ENCODE results near the gene TGM2. TPM values are rescaled to one million over a fixed set of nuclear protein-coding genes. Genes with fewer than 3 reads are reported as not detected.
A peak's percentile ranks its signal among the peaks of the same experiment; 100 is the strongest.

The TGM2 gene
- total and polyA plus RNA-seq, 12 donors = 13.4 to 262 (median 98.3) TPM

GRCh38 chr20:38094373-38094891 lies 70.6 kb downstream of the TGM2 start:
- peak in 6 of 7 donors; percentile 72 to 87 (median 86) for DNase-seq
- Histone ChIP-seq H3K27ac (peak overlapping the region; percentile 40 to 89 (median 70)), H3K9me3 (replicated peaks in 1 of 3) (no peaks in the 10 kb centered on the region), H3K4me3 (no peak overlapping the region), H3K4me1 (replicated peaks in 1 of 2) (peaks cover 18 to 36% of the 10 kb centered on the region in 2 donors), H3K27me3 (no peaks in the 10 kb centered on the region), H3K36me3 (replicated peaks in 1 of 2) (peaks cover 0 to 16% of the 10 kb centered on the region in 2 donors)
- WGBS, 4 donors = 6 to 13% (median 8%) methylated on average over 1 of the region's 1 CpG
- no peak for TF ChIP-seq CTCF (IDR thresholded peaks at IDR 0.05)
- no peak for TF ChIP-seq POLR2A (IDR thresholded peaks at IDR 0.05)
- intact Hi-C loops (cut with DNase I) = no loop called here

GRCh38 chr20:38093641-38094077 lies 71.4 kb downstream of the TGM2 start:
- TF ChIP-seq CTCF (IDR thresholded peaks at IDR 0.05) (no peak), POLR2A (IDR thresholded peaks at IDR 0.05) (no peak)
- Histone ChIP-seq H3K27ac (peak overlapping the region; percentile 14 to 89 (median 70)), H3K27me3 (no peaks in the 10 kb centered on the region), H3K9me3 (replicated peaks in 1 of 3) (no peaks in the 10 kb centered on the region), H3K4me1 (replicated peaks in 1 of 2) (peaks cover 18 to 36% of the 10 kb centered on the region in 2 donors), H3K4me3 (no peak overlapping the region), H3K36me3 (replicated peaks in 1 of 2) (peaks cover 0 to 24% of the 10 kb centered on the region in 2 donors)
- 93 to 97% (median 95%) methylated on average over 8 of the region's 8 CpGs for WGBS, 4 donors
- DNase-seq = no peak
- intact Hi-C loops (cut with DNase I) = no loop called here

- peaks cover 0 to 30% of the 10 kb centered on the region in 2 donors for H3K36me3 ChIP-seq (replicated peaks in 1 of 2)
- no peak for DNase-seq
- H3K4me1 ChIP-seq (replicated peaks in 1 of 2) = peaks cover 18 to 36% of the 10 kb centered on the region in 2 donors
- H3K27me3 ChIP-seq = no peaks in the 10 kb centered on the region
- no peak overlapping the region for H3K4me3 ChIP-seq
- H3K27ac ChIP-seq = peak overlapping the region in 1 of 5 donors; percentile 40
- intact Hi-C loops (cut with DNase I) = no loop called here
- no peaks in the 10 kb centered on the region for H3K9me3 ChIP-seq (replicated peaks in 1 of 3)
- TF ChIP-seq CTCF (IDR thresholded peaks at IDR 0.05) (no peak), POLR2A (IDR thresholded peaks at IDR 0.05) (no peak)
Observed at GRCh38 chr20:38092915-38093314, 72.2 kb downstream of the TGM2 start.

- WGBS, 4 donors = 88 to 96% (median 94%) methylated on average over 12 of the region's 12 CpGs
- Histone ChIP-seq H3K9me3 (replicated peaks in 1 of 3) (no peaks in the 10 kb centered on the region), H3K27me3 (no peaks in the 10 kb centered on the region), H3K4me1 (replicated peaks in 1 of 2) (peaks cover 18 to 36% of the 10 kb centered on the region in 2 donors), H3K36me3 (replicated peaks in 1 of 2) (peaks cover 0 to 34% of the 10 kb centered on the region in 2 donors), H3K4me3 (no peak overlapping the region), H3K27ac (peak overlapping the region in 1 of 5 donors; percentile 40)
- no peak for TF ChIP-seq CTCF (IDR thresholded peaks at IDR 0.05)
- no peak for TF ChIP-seq POLR2A (IDR thresholded peaks at IDR 0.05)
- no peak for DNase-seq
- intact Hi-C loops (cut with DNase I) = no loop called here
Observed at GRCh38 chr20:38092260-38092857, 72.7 kb downstream of the TGM2 start.
